HG03354 (cell line): ENCODE results near the gene TM7SF2.
A peak's percentile ranks its signal among the peaks of the same experiment; 100 is the strongest.

Experiments used
- ATAC-seq: cut with Tn5 transposase; IDR thresholded peaks from one replicate; pipeline ENCODE4 v1.9.1; 2021; ENCODE audit warnings: mild to moderate bottlenecking; ENCODE audit not compliant: unreplicated experiment, poor library complexity, severe bottlenecking

Gene TM7SF2

GRCh38 chr11:65087216-65087615, 24.5 kb upstream of the TM7SF2 start:
- ATAC-seq = no peak

DNA sequence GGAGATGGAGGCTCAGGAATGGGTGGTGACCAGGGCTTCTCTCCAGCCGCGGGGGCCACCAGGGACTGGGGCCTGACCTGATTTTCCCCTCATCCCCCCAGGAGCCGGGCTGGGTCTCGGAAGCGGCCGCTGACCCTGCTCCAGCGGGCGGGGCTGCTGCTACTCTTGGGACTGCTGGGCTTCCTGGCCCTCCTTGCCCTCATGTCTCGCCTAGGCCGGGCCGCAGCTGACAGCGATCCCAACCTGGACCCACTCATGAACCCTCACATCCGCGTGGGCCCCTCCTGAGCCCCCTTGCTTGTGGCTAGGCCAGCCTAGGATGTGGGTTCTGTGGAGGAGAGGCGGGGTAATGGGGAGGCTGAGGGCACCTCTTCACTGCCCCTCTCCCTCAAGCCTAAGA, 23.8 kb upstream of the TM7SF2 start:
- ATAC-seq = no peak

DNA sequence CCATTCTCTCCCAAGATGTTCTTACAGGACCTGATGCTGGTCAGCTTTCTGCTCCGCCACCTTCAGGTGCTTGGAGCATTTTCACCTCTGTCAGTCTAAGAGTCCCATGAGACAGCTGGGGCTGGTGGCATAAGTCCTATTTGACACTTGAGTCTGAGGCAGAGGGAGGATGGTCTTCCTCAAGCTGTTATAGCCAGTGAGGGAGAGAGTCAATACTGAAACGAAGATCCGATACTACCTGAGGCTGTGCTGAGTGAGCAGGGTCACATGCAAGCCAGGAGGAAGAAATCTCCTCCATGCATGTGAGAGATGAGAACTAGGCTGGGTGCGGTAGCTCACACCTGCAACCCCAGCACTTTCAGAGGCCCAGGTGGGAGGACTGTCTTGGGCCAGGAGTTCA, 22.1 kb upstream of the TM7SF2 start:
- no peak for ATAC-seq

- no peak for ATAC-seq
Observed at GRCh38 chr11:65090628-65091027, 21.0 kb upstream of the TM7SF2 start.

DNA sequence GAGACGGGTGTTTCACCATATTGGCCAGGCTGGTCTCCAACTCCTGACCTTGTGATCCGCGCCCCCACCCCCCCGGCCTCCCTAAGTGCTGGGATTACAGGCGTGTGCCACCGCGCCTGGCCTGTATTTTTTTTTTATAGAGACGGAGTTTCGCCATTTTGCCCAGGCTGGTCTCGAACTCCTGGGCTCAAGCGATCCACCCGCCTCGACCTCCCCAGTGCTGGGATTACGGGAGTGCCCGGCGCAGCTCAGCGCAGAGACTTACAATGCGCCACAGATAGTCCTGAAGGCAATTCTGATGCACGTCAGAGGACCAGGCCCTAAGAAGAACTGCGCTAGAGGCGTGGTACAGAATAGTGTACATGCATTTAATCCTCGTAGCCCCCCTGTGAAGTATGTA, 16.2 kb upstream of the TM7SF2 start:
- ATAC-seq = no peak

DNA sequence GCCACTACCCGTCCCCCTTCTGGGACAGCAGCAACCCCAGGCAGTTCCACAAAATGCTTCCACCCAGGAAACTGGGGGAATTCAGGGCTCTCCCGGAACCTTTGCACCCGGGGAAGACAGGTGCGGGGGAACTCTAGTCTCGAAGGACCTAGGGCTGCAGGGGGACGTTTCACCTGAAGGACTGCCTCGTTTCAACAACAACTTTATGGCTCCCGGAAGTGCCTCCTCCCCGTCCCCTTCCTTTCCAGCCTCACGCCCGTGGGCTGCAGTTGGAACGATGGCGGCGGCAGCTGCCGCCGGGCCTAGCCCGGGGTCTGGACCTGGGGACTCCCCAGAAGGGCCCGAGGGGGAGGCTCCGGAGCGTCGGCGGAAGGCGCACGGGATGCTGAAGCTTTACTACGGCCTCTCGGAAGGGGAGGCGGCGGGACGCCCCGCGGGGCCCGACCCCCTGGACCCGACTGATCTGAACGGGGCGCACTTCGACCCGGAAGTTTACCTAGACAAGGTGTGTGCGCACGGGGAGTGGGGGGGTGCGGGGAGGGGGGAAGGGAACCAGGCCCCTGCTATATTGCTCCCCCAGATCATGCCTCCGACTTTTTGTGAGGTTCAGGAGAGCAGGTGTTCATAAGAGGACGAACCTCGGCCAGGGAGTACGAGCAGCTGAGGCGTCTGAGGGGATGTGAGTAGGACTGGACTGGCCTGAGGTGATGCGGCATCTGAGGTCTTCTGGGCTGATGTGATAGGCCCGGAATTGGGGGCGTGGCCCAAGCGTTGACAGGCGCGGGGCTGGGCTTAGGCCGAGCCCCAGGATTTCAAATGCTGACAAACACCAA, 15.5 kb upstream of the TM7SF2 start, which contains the start of gene VPS51:
Gene VPS51, plus strand, starts transcription at position 241 of the 833 bp plus-strand sequence. Its CDS starts 37 bp downstream, at position 278.
- ATAC-seq = peak; percentile 79

- ATAC-seq = no peak
Observed at GRCh38 chr11:65096926-65097325, 14.7 kb upstream of the TM7SF2 start.

DNA sequence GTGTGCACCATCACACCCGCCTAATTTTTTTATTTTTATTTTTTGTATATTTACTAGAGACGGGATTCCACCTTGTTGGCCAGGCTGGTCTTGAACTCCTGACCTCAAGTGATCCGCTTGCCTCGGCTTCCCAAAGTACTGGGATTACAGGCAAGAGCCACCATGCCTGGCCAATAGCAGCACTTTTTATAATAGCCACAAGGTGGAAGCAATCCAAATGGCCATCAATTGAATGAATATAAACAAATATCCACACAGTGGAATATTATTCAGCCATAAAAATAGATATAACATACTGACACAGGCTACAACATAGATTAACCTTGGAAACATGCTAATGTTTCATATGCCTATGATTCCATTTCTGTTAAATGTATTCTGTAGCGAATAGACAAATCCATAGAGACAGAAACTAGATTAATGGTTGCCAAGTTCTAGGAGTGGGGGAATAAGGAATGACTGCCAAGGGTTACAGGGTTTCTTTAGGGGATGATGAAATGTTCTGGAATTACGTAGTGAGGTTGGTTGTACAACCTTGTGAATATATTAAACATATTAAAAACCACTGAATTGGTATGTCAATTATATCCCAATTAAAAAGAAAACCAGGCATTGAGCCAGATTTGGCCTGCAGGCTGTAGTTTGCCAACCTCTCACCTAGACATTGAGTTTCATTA, 10.9 kb upstream of the TM7SF2 start:
- ATAC-seq = no peak

DNA sequence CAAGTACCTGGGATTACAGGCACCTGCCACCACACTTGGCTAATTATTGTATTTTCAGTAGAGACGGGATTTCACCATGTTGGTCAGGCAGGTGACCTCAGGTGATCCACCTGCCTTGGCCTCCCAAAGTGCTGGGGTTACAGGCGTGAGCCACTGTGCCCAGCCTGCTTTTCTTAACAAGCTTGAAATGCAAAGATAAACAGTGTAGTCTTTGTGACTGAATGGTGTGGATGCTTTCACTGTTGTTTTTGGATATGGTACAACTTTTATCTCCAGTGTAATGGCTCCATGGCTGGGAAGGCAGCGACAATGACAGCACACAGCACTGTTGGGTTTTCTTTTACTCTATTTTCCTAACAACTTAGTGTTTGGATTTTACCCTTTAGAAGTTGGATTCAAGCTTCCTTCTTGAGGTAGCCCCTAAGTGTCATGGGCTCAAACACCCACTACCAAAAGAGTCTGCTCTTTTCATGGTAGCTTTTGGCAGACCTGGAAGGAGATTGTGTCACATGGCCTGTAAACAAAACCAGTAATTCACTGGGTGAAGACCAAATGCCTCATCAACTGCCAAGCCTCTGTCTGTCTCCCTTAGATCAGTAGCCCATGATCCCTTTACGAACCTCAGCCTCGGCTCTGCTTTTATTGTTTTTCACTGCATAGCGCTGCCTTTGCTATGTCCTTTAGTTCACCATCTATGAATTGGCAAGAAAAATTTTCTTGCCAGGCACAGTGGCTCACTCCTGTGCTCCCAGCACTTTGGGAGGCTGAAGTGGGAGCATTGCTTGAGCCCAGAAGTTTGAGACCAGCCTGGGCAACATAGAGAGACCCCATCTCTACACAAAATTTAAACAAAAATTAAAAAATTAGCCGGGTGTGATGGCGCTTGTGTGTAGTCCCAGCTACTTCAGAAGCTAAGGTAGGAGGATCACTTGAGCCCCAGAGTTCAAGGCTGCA, 9.3 kb upstream of the TM7SF2 start:
- ATAC-seq = no peak

- no peak for ATAC-seq
Observed at GRCh38 chr11:65103476-65103875, 8.2 kb upstream of the TM7SF2 start.

GRCh38 chr11:65104628-65105027, 7.0 kb upstream of the TM7SF2 start:
- no peak for ATAC-seq

GRCh38 chr11:65107078-65107477, 4.6 kb upstream of the TM7SF2 start:
- no peak for ATAC-seq

GRCh38 chr11:65107751-65108468, 3.8 kb upstream of the TM7SF2 start:
- no peak for ATAC-seq

- no peak for ATAC-seq
Observed at GRCh38 chr11:65108469-65109123, 3.1 kb upstream of the TM7SF2 start.

DNA sequence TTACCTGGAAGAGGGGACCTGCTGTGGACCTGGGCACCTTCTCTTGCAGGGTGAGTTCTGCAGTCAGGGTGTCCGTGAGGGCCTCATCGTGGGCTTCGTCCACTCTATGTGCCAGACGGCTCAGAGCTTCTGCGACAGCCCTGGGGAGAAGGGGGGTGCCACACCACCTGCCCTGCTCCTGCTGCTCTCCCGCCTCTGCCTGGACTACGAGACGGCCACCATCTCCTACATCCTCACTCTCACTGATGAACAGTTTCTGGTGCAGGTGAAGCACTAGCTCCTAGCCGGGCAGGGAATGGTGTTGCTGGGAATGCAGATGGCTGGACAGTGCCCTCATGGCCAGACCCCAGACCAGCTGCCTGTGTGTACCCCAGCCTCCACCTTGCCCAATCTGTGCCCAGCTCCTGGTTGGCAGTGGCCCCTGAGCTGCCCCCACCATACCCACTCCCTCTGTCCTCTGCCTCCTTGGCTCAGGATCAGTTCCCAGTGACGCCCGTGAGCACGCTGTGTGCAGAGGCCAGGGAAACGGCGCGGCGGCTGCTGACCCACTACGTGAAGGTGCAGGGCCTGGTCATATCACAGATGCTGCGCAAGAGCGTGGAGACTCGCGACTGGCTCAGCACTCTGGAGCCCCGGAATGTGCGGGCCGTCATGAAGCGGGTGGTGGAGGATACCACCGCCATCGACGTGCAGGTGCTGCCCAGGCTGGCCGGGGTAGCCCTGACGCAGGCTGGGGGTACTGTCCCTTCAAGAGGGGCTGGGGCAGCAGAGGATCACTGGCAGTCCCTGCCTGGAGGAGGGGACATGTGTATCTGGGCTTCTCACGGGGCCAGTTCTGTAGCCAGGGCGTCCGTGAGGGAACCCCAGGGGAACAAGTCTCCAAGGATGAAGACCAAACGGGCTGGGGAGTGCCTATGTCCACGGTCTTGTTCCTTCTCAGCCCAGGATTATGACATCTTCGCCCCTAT, 2.2 kb upstream of the TM7SF2 start:
- ATAC-seq = no peak

DNA sequence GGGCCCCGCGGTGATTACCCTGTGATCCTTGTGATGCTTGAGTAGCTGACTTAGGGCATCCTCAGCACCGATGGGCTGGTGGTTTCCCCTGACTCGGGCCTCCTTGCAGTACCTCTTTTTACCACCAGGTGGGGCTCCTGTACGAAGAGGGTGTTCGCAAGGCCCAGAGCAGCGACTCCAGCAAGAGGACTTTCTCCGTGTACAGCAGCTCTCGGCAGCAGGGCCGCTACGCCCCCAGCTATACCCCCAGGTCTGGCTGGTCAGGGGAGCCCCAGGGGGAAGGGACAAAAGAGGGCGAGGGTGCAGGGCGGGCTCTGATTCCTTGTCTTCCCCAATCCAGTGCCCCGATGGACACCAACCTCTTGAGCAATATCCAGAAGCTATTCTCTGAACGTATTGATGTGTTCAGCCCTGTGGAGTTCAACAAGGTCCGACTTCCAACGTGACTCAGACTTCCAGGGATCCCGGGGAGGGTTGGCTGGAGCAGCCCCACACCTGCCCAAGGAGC, 1.3 kb upstream of the TM7SF2 start:
- ATAC-seq = peak; percentile 33

GRCh38 chr11:65111159-65111743, 421 bp upstream of the TM7SF2 start:
- no peak for ATAC-seq
